GM19372 (cell line): Measurements from ENCODE around the gene RACGAP1.

ENCODE experiments used
- ATAC-seq: cut with Tn5 transposase; IDR thresholded peaks from one replicate; pipeline ENCODE4 v1.9.1; 2021; ENCODE audit warnings: mild to moderate bottlenecking, low read depth, moderate library complexity; ENCODE audit not compliant: unreplicated experiment

Gene RACGAP1

GRCh38 chr12:50057000-50057841, 31.9 kb upstream of the RACGAP1 start, which contains the start of gene ASIC1:
Gene ASIC1 (plus strand): TSS chr12:50057596. CDS start chr12:50058767, 1,171 bp downstream.
- ATAC-seq: no peak

GRCh38 chr12:50056639-50056976, 31.3 kb upstream of the RACGAP1 start:
- no peak for ATAC-seq

- no peak for ATAC-seq
Measured at GRCh38 chr12:50055831-50056638, 30.7 kb upstream of the RACGAP1 start.

DNA sequence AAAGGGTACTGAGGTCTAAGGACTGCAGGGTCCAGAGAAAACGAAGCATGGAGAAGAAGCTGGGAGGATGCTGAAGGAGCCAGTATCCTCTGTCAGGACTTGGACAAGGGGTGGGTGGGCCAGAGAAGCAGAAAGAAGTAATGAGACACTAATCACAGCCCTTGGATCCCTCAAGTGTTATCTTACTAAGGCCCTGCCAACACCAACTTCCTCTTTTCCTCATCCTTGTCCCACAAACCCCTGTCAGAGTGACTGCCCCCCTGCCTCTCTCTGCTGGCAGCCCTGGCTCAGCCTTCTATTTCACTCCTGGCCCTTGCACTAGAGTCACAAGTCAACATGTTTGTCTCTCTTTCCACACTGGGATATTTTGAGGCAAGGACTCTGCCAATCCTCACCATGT, 28.3 kb upstream of the RACGAP1 start:
- ATAC-seq: no peak

GRCh38 chr12:50052964-50053363, 27.7 kb upstream of the RACGAP1 start:
- no peak for ATAC-seq

DNA sequence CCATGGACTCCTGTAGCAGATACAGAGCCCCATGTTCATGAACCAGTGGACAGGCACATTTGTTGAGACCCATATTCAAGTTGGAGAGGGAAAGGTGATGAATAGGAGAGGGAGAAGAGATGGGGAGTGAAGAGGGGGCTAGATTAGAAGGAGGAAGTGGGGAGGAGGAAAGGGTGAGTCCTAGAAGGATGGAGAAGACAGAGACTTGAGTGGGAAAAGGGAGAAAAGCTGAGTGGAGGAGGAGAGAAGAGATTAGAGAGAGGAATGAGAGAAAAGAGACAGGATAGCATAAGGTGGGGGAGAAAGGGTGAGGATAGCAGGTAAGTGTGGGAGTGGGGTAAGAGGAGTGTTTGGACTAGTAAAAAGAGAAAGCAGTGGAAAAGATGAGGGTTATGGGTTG, 27.2 kb upstream of the RACGAP1 start:
- no peak for ATAC-seq

- no peak for ATAC-seq
Measured at GRCh38 chr12:50051101-50051806, 26.0 kb upstream of the RACGAP1 start.

GRCh38 chr12:50050410-50051098, 25.3 kb upstream of the RACGAP1 start:
- ATAC-seq: no peak

GRCh38 chr12:50050119-50050385, 24.8 kb upstream of the RACGAP1 start:
- no peak for ATAC-seq

DNA sequence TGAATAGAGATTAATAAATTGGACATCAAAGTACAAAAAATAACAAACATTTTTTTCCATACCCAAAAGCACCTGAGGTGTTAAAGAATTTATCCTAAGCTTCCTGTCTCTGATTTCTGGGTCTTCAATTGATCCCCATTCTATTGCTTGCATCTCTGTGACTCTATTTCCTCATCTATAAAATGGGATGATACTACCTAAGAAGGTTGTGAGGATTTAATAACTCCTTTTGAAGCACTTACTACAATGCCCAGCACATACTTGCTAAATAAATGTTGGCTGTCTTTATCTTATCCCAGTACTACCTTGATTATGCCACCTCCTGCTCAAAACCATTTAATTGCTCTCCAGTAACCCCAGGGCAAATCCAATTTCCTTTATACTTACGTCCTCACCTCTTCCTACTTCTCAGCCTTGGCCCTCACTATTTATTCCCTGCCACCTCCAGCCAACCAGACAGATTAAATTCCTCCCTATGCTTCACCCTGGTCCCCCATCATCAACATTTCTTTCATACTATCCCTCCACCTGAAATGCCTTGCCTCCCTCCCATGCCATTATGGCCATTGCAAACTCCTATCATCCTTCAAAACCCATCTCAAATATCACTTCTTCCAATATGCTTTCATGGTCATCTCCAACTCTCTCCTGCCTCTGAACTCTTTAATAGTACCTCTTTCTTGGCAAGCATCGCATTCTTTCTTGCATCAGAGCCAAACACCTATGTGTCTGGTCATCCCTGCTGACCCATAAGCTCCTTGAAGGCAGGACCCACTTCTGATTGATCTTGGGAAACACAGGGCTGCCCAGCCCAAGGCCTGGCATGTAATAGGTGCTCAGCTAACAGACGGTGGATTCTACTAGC, 24.2 kb upstream of the RACGAP1 start:
- no peak for ATAC-seq

DNA sequence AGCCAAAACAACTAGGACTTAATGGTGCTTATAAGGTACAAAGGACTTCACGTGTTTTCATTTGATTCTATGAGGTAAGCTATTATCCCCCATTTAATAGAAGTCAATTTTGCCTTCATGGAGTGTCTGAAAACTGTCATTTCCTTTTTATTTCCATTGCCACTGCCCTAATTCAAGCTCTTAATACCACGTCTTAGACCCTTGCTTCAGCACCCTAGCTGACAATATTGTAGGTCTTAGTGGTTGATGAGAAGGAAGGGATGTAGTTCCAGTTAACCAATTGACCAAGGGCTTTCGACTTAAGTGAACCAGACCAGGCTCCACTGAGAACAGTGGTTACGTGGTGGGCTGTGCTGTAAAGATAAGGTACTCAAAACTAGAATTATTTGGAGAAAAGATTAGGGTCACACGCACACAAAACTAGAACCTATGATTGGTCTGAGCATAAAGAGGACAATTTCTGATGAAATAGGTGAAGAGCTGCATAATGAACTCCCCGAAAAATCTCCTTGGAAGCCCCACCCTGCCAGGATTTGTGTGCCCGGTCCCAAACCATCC, 22.5 kb upstream of the RACGAP1 start:
- ATAC-seq: no peak

- ATAC-seq: no peak
Measured at GRCh38 chr12:50043854-50044253, 18.6 kb upstream of the RACGAP1 start.

- no peak for ATAC-seq
Measured at GRCh38 chr12:50043308-50043707, 18.0 kb upstream of the RACGAP1 start.

DNA sequence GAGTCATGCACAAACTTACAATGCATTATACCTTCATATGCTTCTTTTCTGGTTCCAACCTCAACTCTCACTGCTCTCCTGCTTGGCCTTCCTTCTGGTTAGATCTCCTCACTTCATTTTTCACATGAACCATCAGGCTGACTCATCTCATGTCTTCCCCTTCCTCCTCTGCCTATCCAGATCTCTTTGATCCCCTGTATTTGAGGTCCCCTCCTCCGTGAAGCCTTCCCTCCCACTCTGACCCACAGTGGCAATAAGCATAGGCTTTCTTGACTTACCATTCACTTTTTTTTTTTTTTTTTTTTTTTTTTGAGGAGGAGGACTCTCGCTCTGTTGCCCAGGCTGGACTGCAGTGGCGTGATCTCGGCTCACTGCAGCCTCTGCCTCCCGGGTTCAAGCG, 17.4 kb upstream of the RACGAP1 start:
- no peak for ATAC-seq

GRCh38 chr12:50041962-50042361, 16.7 kb upstream of the RACGAP1 start:
- no peak for ATAC-seq

DNA sequence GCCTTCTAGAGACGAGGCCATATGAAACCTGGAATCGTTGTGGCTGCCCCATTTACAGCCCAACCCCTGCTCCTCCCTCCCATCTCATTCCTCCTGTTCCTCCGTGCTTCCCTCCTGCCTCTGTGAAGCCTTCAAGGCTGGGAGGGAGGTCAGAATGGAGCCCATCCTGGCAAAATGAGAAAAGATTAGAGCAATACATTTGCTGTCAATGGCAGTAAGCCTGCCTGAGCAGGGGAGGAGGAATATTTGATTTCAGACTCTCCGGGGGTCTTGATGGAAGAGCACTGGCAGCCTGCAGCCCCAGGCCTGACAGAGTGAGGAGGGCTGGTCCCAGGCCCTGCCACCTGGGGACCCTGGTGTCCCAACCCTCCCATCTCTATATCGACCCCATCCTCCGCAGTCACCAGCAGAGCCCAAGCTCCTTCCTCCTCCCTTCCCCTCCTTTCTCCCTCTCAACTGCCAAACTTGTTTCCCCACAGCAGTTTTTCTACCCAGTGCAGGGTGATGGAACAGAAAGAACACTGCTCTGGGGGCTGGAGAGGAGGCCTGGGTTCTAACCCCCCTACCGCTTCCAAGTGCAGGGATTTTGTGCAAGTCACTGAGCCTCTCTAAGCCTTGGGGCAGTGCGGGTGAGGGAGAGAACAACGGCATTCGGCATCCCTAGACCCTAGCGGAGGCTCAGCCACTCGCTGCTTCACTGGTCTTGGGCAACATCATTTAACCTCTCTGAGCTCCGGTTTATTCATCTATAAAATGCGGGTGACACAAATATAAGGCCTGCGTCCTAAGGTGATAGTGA, 16.0 kb upstream of the RACGAP1 start:
- ATAC-seq: no peak

DNA sequence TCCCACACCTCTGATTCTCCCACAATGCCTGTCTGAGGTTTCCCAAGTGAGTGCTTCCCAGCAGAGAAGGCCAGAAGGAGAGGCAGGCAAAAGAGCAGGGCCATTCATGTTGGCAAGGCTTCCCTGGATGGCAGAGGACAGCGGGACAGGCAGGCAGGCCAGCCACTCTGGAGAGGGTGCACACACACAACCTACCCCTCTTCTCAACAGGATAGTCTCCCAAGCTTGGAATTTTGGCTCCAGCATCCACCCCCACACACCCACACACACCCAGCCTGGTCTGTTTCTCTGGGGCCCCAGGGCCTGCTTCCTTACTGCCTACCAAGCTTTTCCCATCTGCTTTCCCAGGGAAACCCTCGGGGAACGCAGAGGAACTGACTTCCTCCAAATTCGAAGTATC, 15.4 kb upstream of the RACGAP1 start:
- ATAC-seq: no peak

- ATAC-seq: no peak
Measured at GRCh38 chr12:50039151-50039835, 14.0 kb upstream of the RACGAP1 start.
